NCI-H82 treated with DMSO at 0.1 percent for 48 hours (cell line): ENCODE measurements around the gene MTG1.
"Not testable (repeated sequence)": the region's sequence is repeated elsewhere in the genome, so short reads cannot be mapped to it uniquely, and the experiment has no call there.

Source experiments
- DNase-seq: peaks from one replicate; lab custom pipeline; 2025; ENCODE audit not compliant: unreplicated experiment; lab: John Stamatoyannopoulos, UW

The MTG1 gene

DNA sequence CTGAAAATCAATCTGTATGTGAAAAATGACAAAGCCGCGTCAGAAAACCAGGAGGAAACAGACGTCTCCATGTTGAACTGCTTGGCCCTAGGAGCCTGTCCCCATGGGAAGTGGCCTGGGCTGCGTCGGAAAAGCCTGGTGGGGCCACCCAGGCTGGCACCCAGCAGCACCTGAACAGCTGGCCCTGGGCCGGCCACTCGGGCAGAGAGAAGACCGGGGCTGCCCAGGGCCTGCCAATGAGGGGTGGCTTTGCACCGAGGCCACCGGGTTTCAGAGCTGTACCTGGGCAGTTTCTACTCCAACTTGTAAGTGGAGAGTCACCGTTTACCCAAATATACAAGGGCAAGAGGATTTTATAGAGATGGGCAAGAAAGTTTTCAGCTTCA lies 35.0 kb upstream of the MTG1 start:
- no peak for DNase-seq

DNA sequence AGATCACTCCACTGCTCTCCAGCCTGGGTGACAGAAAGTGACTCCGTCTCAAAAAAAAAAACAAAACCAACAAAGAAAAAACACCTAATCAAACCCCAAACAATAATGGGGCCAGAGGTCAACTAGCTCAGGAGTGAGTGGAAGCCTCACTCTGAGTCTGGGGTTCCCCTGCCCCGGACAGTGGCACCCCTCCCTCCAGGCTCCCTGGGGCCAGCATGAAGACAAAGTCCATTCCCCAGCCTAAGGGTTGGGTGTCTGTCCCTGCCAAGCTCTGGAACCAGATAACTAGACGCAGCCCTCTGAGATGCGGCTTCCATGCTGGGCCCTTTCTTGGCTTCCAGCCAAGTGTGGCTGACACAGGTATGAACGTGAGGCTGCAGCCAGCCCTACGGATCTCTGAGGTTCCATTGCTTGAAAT lies 34.4 kb upstream of the MTG1 start:
- DNase-seq = no peak

DNA sequence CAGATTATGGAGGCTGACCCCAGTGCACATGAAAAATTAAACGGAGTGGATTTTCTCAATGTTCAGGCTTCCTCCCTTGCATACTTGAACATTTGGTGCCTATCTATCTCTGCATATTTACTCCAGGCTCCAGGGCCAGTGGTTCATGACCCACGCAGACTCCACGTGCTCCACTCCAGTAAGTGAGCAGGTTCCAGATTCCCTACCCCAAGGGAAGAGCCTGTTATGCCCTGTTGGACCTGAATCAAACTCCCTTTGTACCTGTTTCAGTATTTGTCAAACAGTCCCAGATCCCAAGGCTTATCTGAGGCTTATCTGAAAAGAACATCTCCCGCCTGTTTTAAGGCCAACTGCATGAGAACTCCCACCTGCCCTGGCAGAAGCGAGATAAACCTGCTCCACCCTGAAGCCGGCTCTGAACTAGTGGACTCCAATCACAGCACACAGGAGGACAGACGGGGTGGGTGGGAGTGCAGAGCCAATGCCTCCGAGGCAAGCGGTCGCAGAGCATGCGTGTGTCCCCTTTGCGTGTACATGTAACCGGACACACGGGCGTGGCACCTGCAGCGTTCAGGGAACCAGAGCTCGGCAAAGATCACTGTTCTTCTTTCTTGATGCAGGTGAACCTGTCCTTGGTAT lies 33.9 kb upstream of the MTG1 start:
- no peak for DNase-seq

DNA sequence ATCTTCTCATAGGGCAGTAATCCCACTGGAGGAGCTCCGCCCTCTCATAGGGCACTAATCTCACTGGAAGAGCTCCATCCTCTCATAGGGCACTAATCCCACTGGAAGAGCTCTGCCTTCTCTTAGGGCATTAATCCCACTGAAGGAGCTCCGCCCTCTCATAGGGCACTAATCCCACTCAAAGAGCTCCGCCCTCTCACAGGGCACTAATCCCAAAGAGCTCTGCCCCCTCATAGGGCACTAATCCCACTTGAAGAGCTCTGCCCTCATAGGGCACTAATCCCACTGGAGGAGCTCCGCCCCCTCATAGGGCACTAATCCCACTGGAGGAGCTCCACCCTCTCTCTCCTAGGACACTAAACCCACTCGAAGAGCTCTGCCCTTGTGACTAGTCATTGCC lies 32.7 kb upstream of the MTG1 start:
- DNase-seq = peak; percentile 24

DNA sequence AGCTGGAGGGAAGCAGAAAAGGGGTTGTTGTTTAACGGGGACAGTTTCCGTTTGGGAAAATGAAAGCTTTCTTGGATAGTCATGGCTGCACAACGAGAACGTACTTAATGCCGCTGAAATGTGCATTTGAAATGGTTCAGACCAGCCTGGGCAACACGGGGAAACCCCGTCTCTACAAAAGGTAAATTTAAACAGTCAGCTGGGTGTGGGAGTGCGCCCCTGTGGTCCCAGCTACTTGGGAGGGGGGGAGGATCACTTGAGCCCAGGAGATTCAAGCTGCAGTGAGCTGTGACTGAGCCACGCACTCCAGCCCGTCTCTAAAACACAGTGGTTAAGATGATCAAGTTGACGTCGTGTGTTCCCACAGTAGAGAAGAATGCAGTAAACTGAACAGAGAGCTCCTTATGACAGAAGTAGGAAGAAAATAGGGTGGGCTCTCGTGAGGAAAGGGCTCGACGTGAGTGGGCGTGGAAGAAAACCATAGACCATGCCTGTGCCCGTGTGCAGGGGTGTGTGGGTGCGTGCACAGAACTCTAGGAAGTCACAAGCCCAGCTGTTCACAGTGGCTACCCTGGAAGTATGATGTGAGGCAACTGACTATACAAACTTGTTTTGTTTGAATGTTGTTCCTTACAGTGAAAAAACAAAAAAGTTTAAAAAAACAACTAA lies 32.0 kb upstream of the MTG1 start:
- DNase-seq = no peak

DNA sequence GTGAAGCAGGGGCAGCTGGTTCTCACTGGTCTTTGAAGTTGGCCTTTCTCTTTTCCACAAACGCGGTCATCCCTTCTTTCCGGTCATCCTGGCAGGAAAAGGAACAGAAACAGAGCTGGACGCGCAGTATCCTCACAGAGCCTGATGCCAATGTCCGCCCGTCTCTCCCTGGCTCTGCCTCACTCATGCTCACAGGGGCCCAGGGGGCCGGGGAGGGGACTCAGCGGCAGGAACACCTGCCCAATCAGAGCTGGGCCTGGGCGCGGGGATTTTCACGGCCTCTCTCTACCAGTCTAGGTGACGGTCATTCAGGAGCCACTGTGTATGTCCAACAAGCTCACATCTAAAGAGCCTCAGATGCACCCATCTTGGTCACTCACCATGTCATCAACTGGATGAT lies 31.1 kb upstream of the MTG1 start:
- no peak for DNase-seq

DNA sequence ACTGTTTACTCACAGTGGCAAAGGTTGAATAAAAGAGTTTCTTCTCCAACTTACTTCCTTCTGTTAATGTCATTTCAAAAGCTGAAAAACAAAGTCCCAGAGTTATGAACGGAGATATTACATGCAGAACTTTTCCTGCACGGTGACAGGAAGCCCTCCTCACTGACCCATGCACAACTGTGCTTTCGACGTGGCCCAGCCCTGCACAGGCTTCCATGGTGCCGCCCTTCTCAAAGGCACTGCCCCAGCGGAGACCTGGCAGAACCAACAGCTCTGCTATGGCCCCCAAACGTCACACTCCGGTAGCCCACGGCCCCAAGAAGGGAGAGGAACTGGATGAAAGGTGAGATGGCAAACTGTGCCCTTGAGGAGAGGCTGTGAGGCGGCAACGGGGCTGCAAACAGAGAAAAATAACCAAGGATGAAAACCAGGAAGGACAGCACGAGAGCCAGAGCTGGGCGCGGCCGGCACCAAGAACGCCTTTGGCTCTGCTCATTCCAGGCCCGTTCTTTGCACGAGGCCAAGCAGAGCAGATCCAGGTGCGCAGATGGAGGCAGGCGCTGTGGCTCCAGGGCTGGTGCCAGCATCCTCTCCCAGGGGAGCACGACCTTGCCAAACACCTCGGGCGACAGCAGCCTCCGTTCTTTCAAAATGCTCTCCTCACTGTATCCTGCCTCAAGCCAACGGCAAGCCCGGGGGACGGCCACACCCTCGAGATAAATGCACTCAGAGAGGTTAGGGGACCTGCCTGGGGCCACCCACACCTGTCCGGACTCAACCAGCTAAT lies 29.1 kb upstream of the MTG1 start:
- no peak for DNase-seq

DNA sequence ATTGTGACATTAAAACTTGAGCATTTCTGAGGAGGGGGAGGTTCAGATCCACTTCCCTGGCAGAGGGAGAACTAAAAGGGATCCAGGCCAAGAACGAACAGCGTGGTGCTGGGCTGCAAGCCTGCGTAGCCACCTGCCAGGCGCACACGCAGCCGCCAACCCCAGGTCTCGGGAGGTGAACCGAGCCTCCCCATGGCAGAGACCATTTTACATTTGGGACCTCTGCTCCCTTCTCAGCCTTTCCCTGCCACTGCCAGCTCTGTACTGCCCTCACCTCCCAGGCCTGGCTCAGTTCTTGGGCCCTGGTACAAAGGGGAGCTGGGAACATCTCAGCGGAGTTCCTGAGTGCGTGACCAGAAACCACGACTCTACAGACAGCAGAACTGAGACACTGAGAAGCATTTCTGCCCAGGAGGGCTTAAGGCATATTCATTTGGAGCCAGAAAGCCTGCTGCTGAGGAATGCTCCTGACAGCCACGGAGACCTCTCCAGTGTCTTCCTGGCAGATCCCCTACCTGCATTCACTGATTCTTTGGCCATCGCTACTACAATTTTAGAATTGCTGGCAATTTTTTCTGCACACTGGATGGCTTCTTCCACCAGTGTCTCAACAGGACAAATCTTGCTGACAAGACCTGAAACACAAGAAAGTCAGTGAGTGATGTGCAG lies 28.4 kb upstream of the MTG1 start:
- DNase-seq = no peak

DNA sequence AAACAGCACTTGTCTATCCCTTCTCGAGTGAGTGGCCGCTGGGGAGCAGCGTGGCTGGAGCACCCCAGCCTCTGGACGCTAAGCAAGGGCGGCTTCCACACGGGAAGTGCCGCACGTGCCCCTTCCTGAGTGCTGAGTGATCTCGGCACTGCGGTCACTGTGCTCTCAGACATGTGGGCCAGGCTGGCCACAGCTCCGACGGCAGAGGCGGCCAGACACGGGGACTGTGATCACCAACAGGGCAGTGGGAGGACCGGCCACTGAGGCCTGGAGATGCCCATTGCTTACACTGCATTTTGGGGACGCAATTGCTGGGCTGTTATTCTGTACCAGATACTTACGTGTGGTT lies 27.9 kb upstream of the MTG1 start:
- DNase-seq = no peak

DNA sequence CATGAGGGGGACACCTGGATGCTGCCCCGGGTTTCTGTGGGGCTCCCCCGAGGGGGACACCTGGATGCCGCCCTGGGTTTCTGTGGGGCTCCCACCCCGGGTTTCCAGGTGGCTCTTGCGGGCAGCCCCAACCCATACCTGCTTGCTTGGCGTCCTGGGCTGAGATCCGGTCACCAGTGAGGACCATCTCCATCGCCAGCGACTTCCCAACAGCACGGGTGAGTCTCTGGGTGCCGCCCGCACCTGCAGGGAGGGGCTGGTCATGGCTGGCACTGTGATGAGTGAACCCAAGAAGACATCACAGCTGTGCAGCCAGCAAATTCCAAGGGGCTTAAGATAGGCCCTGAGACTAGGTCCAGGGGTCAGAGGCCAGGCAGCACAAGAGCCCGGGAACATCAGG lies 27.2 kb upstream of the MTG1 start:
- DNase-seq = no peak

DNA sequence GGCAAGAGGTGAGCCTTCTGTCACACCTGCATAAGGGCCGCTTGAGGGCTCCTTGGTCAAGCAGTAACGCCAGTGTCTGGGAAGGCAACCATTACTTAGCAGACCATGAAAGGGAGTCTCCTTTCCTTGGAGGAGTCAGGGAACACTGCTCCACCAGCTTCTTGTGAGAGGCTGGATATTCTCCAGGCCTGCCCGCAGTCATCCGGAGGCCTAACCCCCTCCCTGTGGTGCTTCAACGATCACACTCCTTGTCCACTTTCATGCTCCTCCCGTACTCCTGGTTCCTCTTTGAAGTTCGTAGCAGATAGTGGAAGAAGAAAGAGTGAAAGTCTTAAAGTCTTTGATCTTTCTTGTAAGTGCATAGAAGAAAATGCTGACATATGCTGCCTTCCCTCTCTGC lies 26.5 kb upstream of the MTG1 start:
- DNase-seq = not testable (repeated sequence)

DNA sequence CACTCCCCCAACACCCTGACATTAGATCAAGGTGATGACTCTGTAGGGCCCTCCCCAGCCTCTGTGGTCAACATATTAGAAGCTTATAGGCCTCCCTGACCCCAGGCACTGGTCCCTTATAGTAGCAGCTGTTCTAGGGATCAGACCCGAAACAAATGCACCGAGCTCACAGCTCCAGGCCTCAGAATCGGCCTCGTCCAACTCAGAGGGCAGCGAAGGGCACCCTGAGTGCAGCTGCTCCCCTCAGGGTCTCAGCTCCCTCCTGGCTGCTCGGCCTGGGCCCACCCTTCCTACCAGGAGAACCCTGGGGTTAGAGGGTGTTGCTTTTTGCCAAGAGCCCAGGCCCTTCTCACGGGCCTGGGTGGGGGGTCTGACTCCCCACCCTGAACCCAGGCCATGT lies 25.8 kb upstream of the MTG1 start:
- DNase-seq = no peak

DNA sequence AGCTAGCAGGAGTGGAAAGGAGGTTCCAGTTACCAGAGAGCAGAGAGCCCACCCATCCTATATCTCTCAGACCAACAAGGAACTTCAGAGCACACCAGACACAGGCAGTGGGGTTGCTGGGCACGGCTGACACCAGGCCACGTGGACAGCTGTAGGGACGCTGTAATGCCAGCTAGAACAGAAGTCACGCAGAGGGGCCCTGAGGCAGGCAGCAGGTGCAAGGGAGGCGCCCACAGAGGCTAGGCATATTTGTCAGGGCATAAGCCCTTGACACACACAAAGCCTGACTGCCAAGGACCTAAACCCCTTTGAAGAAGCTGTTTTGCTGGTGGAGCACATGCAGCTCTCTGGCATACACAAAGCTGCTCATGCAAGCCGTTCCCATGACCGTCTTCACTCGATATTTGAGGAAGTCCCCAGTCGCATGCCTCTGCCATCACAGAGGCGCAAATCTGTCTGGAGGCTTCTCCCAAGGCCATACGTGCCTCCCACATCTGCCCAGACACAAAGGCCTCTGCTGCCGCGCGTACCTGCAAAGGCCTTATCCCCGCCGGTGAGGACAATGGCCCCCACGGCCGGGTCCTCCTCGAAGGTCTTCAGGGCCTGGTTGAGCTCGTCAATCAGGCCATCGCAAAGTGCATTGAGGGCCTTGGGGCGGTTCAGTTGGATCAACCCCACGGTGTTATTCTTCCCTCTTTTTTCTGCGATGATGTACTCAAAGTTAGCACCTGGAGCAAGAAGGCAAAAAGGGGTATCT lies 23.7 kb upstream of the MTG1 start:
- no peak for DNase-seq

DNA sequence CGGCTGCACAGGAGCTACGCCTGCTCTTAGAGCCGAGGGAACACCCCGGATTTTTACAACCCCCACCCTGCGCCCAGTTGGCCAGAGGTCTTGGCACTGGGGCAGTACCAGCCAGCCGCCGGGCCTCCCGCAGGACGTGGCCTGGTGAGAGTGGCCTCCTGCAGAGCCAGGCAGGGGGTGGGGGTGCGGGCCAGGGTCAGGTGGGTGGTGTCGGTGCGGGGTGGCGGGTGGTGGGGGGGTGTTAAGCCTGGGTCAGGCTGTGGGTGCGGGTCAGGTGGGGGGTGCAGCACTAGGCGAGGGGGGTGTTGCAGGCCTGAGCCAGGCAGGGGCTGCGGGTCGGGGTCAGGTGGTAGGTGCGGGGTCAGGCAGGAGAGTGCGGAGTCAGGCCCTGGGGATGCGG lies 21.4 kb upstream of the MTG1 start:
- no peak for DNase-seq

DNA sequence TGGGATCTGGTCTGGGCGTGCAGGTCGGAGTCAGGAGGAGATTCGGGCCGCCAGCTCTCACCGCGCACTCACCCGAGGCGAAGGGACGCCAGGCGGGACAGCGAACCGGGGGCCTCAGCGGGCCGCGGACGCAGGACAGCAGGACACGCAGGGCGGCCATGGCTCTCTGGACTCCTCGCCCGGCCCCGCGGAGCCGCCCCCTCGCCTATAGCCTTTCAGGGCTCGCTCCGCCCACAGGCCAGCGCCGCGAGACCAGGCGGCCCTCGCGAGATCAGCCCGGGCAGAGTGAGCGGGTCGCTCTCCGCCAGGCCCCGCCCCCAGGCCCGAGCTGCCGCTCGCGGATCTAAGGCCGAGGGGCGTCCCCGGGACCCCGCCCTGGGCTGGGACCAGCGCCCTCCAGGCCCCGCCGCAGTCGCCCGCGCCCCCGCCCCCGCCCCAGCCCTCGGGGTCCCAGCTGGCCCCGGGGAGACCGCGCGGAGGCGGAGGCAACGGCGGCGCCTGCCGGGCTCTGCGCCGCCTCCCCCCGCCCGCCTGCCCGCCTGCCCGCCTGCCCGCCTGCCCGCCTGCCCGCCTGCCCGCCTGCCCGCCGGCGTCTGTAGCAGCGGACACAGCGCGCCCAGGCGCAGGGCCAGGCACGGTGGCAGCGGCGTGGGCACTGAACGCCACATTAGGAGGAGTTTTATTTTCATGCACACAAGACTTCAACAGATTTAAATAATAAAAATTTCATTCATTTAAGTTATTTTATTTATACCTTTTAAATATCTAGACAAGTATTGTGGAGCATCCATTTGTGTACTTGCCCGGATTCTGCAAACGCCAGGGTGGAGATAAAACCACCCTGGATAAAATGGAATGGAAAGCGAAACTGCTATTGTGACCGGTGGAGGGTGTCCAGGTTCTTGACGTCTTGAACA lies 20.5 kb upstream of the MTG1 start, which contains the start of gene ECHS1:
Gene ECHS1, minus strand, starts transcription at position 181 of the 917 bp plus-strand sequence. Its CDS starts 21 bp downstream, at position 160.
- DNase-seq = peak; percentile 53

DNA sequence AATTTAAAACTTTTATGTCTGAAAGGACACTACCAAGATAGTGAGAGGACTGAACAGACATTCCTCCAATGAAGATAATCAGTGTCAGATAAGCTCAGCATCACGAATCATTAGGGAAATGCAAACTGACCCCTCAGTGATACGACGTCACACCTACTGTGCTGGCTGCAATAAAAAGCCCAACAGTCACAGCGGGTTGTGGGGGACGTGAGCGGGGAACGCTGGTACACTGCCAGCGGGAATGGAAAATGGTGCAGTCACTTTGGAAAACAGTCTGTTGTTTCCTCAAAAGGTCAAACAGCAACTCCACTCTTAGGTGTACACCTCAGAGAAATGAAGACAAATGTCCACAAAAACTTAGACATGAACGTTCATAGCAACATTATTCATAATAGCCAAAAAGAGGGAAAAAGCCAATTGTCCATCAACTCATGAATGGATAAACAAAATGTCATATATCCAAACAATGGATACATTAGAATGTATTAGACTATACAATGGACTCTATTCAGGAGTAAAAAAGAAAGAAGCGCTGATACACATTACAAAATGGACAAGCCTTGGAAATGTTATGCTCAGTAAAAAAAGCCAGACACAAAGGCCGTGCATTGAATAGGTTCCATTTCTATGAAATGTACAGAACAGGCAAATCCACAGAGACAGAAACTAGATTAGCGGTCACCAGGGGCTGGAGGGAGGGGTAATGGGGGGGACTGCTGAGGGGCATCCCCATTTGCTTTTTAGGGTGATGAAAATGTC lies 18.4 kb upstream of the MTG1 start:
- no peak for DNase-seq

DNA sequence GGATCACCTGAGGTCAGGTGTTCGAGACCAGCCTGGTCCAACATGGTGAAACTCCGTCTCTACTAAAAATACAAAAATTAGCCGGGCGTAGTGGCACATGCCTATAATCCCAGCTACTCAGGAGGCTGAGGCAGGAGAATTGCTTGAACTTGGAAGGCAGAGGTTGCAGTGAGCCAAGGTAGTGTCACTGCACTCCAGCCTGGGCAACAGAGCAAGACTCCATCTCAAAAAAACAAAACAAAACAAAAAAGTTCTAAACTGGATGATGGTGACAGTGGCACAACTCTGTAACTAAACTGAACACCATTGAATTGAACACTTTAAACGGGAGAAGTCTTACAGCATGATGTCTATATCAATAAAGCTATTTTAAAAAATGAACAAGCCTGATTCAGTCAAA lies 17.8 kb upstream of the MTG1 start:
- DNase-seq = not testable (repeated sequence)

DNA sequence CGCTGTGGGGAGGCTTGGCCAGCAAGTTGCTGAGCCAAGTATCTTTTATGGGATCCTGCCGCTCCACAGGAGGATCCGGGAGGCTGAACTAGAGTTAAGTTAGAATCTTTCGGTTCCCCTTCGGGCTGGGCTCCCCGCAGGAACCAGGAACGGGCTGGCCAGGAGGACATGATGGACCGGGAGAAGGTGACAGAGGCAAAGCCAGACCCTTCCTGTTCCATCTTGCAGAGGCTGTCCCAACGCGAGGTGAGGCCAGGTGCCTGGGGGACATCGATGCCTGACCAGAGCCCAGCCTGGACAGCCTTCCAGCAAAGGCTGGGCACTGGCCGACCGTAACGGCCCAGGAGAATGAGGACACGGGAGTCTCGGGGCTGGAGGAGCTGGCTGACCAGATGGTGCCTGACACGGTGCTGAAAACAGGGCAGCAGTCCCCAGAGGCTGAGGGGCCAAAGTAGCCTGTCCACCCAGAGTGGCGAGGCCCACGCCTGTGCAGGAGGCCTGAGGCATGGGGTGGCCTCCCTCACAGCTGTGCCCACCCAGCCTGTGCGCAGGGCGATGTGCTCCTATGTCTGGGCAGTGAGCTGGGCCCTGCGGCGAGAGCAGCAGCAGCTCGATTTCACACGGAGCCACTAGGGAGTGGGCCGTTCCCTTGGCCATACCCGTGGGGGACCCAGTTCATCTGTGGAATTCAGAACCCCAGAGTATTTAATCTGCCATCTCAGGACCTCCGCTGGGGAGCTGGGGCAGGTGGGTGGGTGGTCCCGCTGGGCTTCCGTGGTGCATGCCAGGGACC lies 16.7 kb upstream of the MTG1 start:
- no peak for DNase-seq
